ENCODE results near the gene IGF2.
"Not testable (repeated sequence)": the region's sequence is repeated elsewhere in the genome, so short reads cannot be mapped to it uniquely, and the experiment has no call there.

GRCh38 chr11:2124736-2125484, 14.3 kb downstream of the IGF2 start:
- not testable (repeated sequence) for TF ChIP-seq CTCF (conservative IDR thresholded peaks at IDR 0.05; ENCODE audit: low read depth, low read length); EZH2 (IDR thresholded peaks at IDR 0.05; ENCODE audit: low read length, unreplicated experiment); EZH2phosphoT487 (IDR thresholded peaks at IDR 0.05; ENCODE audit: borderline replicate concordance, low read length)

All from PC-3 (cell line).